ENCODE data around the gene HMGB3.
"Not testable (repeated sequence)": the region's sequence is repeated elsewhere in the genome, so short reads cannot be mapped to it uniquely, and the experiment has no call there.

HMGB3 gene

GRCh38 chrX:150980186-150980585 is 2.9 kb upstream of the HMGB3 start:
- DNase-seq = no peak

- DNase-seq = no peak
Observed at GRCh38 chrX:150980711-150981110, 2.4 kb upstream of the HMGB3 start.

- no peak for DNase-seq
Observed at GRCh38 chrX:150982235-150982787, 824 bp upstream of the HMGB3 start.

GRCh38 chrX:150983521-150984168 is 510 bp downstream of the HMGB3 start:
- DNase-seq = no peak

- peak; percentile 2 for DNase-seq
Observed at GRCh38 chrX:150984169-150984824, 1.2 kb downstream of the HMGB3 start.

- not testable (repeated sequence) for DNase-seq
Observed at GRCh38 chrX:150987687-150988086, 4.6 kb downstream of the HMGB3 start.

GRCh38 chrX:150989420-150989819 is 6.3 kb downstream of the HMGB3 start:
- DNase-seq = no peak

GRCh38 chrX:150990910-150991309 is 7.8 kb downstream of the HMGB3 start:
- no peak for DNase-seq

GRCh38 chrX:151000861-151001331 is 17.8 kb downstream of the HMGB3 start:
- no peak for DNase-seq

- DNase-seq = no peak
Observed at GRCh38 chrX:151004085-151004484, 20.9 kb downstream of the HMGB3 start.

GRCh38 chrX:151006410-151007109 is 23.4 kb downstream of the HMGB3 start:
- DNase-seq = no peak

GRCh38 chrX:151009582-151009981 is 26.4 kb downstream of the HMGB3 start:
- no peak for DNase-seq

GRCh38 chrX:151013164-151013743 is 30.1 kb downstream of the HMGB3 start:
- DNase-seq = no peak

- DNase-seq = no peak
Observed at GRCh38 chrX:151015684-151016083, 32.5 kb downstream of the HMGB3 start.

GRCh38 chrX:151019856-151020255 is 36.7 kb downstream of the HMGB3 start:
- DNase-seq = no peak

GRCh38 chrX:151030845-151031244 is 47.7 kb downstream of the HMGB3 start:
- DNase-seq = no peak

- DNase-seq = no peak
Observed at GRCh38 chrX:151031391-151031975, 48.3 kb downstream of the HMGB3 start.

- no peak for DNase-seq
Observed at GRCh38 chrX:151039351-151039750, 56.2 kb downstream of the HMGB3 start.
